ENCODE data around the gene ICA1.
"Not testable (repeated sequence)": the region's sequence is repeated elsewhere in the genome, so short reads cannot be mapped to it uniquely, and the experiment has no call there.

Gene ICA1

GRCh38 chr7:8113184-8113583, 148.8 kb downstream of the ICA1 start:
- no peak overlapping the region for H3K4me3 ChIP-seq (ENCODE audit: control insufficient read depth, low read depth, low read length)
- TF ChIP-seq CTCF (conservative IDR thresholded peaks at IDR 0.05; ENCODE audit: control insufficient read depth, insufficient read depth, low read depth, low read length) = no peak
- no peak for DNase-seq (ENCODE audit: low read depth)

- no peak for DNase-seq (ENCODE audit: low read depth)
- TF ChIP-seq CTCF (conservative IDR thresholded peaks at IDR 0.05; ENCODE audit: control insufficient read depth, insufficient read depth, low read depth, low read length) = no peak
- H3K4me3 ChIP-seq (ENCODE audit: control insufficient read depth, low read depth, low read length) = no peak overlapping the region
Observed at GRCh38 chr7:8112685-8113084, 149.3 kb downstream of the ICA1 start.

GRCh38 chr7:8111282-8111960, 150.5 kb downstream of the ICA1 start:
- no peak overlapping the region for H3K4me3 ChIP-seq (ENCODE audit: control insufficient read depth, low read depth, low read length)
- no peak for DNase-seq (ENCODE audit: low read depth)
- TF ChIP-seq CTCF (conservative IDR thresholded peaks at IDR 0.05; ENCODE audit: control insufficient read depth, insufficient read depth, low read depth, low read length) = no peak

- H3K4me3 ChIP-seq (ENCODE audit: control insufficient read depth, low read depth, low read length) = no peak overlapping the region
- peak; percentile 44 for DNase-seq (ENCODE audit: low read depth)
- TF ChIP-seq CTCF (conservative IDR thresholded peaks at IDR 0.05; ENCODE audit: control insufficient read depth, insufficient read depth, low read depth, low read length) = no peak
Observed at GRCh38 chr7:8109196-8110022, 152.6 kb downstream of the ICA1 start.

GRCh38 chr7:8105449-8106095, 156.4 kb downstream of the ICA1 start:
- no peak for TF ChIP-seq CTCF (conservative IDR thresholded peaks at IDR 0.05; ENCODE audit: control insufficient read depth, insufficient read depth, low read depth, low read length)
- DNase-seq (ENCODE audit: low read depth) = no peak

GRCh38 chr7:8103282-8103681, 158.7 kb downstream of the ICA1 start:
- DNase-seq (ENCODE audit: low read depth) = no peak
- TF ChIP-seq CTCF (conservative IDR thresholded peaks at IDR 0.05; ENCODE audit: control insufficient read depth, insufficient read depth, low read depth, low read length) = no peak
- no peak overlapping the region for H3K4me3 ChIP-seq (ENCODE audit: control insufficient read depth, low read depth, low read length)

More at GRCh38 chr7:8105449-8106095, 156.4 kb downstream of the ICA1 start:
- no peak overlapping the region for H3K4me3 ChIP-seq (ENCODE audit: control insufficient read depth, low read depth, low read length)

GRCh38 chr7:8101292-8101691, 160.7 kb downstream of the ICA1 start:
- DNase-seq (ENCODE audit: low read depth); H3K4me3 ChIP-seq (ENCODE audit: control insufficient read depth, low read depth, low read length): not testable (repeated sequence)
